ENCODE measurements around the gene PSMD1.

DNA sequence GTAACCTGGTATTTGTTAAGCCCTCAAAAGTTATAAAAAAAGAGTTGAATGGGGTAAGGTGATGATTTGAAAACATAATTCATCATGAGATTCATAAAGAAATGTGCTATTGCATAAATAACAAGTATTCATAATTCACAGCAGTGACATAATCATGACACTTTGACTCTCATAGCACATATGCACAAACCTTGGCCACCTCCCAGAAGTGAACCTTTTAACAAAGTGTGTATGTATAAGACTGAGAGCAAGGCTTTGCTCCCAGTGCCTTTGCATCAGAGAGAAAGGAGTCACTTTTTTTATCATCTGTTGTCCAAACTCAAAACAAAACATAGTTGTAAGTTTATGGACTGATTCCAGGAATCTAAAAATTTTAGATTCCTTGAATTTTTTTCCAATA, 83.1 kb downstream of the PSMD1 start:
- TF ChIP-seq ZNF133 (tag by site-specific recombination; IDR thresholded peaks at IDR 0.05), result no peak
- TF ChIP-seq YY1 (tag by site-specific recombination; IDR thresholded peaks at IDR 0.05), result no peak
- TF ChIP-seq, protein P1, sequence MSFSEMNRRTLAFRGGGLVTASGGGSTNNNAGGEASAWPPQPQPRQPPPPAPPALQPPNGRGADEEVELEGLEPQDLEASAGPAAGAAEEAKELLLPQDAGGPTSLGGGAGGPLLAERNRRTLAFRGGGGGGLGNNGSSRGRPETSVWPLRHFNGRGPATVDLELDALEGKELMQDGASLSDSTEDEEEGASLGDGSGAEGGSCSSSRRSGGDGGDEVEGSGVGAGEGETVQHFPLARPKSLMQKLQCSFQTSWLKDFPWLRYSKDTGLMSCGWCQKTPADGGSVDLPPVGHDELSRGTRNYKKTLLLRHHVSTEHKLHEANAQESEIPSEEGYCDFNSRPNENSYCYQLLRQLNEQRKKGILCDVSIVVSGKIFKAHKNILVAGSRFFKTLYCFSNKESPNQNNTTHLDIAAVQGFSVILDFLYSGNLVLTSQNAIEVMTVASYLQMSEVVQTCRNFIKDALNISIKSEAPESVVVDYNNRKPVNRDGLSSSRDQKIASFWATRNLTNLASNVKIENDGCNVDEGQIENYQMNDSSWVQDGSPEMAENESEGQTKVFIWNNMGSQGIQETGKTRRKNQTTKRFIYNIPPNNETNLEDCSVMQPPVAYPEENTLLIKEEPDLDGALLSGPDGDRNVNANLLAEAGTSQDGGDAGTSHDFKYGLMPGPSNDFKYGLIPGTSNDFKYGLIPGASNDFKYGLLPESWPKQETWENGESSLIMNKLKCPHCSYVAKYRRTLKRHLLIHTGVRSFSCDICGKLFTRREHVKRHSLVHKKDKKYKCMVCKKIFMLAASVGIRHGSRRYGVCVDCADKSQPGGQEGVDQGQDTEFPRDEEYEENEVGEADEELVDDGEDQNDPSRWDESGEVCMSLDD (tag by site-specific recombination; IDR thresholded peaks at IDR 0.05), result no peak
- TF ChIP-seq ZNF558 (tag by site-specific recombination; IDR thresholded peaks at IDR 0.05), result no peak
- no peak for TF ChIP-seq ZNF24 (tag by site-specific recombination; IDR thresholded peaks at IDR 0.05)
- TF ChIP-seq KLF16 (tag by site-specific recombination; IDR thresholded peaks at IDR 0.05), result no peak
- TF ChIP-seq TCF7L2 (IDR thresholded peaks at IDR 0.05; ENCODE audit: borderline replicate concordance, low read depth, low read length), result no peak
- TF ChIP-seq, protein P2, sequence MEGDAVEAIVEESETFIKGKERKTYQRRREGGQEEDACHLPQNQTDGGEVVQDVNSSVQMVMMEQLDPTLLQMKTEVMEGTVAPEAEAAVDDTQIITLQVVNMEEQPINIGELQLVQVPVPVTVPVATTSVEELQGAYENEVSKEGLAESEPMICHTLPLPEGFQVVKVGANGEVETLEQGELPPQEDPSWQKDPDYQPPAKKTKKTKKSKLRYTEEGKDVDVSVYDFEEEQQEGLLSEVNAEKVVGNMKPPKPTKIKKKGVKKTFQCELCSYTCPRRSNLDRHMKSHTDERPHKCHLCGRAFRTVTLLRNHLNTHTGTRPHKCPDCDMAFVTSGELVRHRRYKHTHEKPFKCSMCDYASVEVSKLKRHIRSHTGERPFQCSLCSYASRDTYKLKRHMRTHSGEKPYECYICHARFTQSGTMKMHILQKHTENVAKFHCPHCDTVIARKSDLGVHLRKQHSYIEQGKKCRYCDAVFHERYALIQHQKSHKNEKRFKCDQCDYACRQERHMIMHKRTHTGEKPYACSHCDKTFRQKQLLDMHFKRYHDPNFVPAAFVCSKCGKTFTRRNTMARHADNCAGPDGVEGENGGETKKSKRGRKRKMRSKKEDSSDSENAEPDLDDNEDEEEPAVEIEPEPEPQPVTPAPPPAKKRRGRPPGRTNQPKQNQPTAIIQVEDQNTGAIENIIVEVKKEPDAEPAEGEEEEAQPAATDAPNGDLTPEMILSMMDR (tag by site-specific recombination; IDR thresholded peaks at IDR 0.05), result no peak
- TF ChIP-seq, protein P3, sequence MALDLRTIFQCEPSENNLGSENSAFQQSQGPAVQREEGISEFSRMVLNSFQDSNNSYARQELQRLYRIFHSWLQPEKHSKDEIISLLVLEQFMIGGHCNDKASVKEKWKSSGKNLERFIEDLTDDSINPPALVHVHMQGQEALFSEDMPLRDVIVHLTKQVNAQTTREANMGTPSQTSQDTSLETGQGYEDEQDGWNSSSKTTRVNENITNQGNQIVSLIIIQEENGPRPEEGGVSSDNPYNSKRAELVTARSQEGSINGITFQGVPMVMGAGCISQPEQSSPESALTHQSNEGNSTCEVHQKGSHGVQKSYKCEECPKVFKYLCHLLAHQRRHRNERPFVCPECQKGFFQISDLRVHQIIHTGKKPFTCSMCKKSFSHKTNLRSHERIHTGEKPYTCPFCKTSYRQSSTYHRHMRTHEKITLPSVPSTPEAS (tag by site-specific recombination; IDR thresholded peaks at IDR 0.05), result no peak
